HepG2 (cell line): ENCODE data around the gene LIMK2. TPM values are rescaled to one million over a fixed set of nuclear protein-coding genes. Genes with fewer than 3 reads are reported as not detected.

ENCODE experiments used
- CBX1 ChIP-seq: IDR thresholded peaks from one replicate; pipeline ENCODE4 v1.6.1; 2016; ENCODE audit warnings: antibody characterized with exemption, low read depth
- ETV5 ChIP-seq: IDR thresholded peaks from 2 replicates; pipeline ENCODE4 v1.6.1; 2018; ENCODE audit warnings: missing biosample characterization, missing genetic modification reagents, inconsistent platforms, borderline replicate concordance
- MED1 ChIP-seq: sonication (generic); formaldehyde crosslinking; IDR thresholded peaks from 2 replicates; pipeline ENCODE4 v1.4.0; 2020; ENCODE audit warnings: missing genetic modification reagents
- RBFOX2 ChIP-seq: fragments of 200-400 bp; formaldehyde crosslinking; IDR thresholded peaks from 2 replicates; pipeline ENCODE4 v1.6.1; 2017; ENCODE audit warnings: low read depth, mild to moderate bottlenecking, low read length
- REXO4 ChIP-seq: sonication (generic); formaldehyde crosslinking; IDR thresholded peaks from 2 replicates; pipeline ENCODE4 v1.8.0; 2022; ENCODE audit warnings: missing genetic modification reagents, mild to moderate bottlenecking, borderline replicate concordance
- RXRB ChIP-seq: IDR thresholded peaks from 2 replicates; pipeline ENCODE4 v1.6.1; 2016; ENCODE audit warnings: borderline replicate concordance, missing genetic modification reagents, missing compliant biosample characterization
- TBX3 ChIP-seq: fragments of 450-650 bp; IDR thresholded peaks from 2 replicates; pipeline ENCODE4 v1.6.1; 2017; ENCODE audit warnings: antibody characterized with exemption, mild to moderate bottlenecking, inconsistent platforms, borderline replicate concordance
- THAP11 ChIP-seq: IDR thresholded peaks from 2 replicates; pipeline ENCODE4 v1.6.1; 2016; ENCODE audit warnings: missing biosample characterization, missing genetic modification reagents
- ZFP90 ChIP-seq: sonication (generic); formaldehyde crosslinking; IDR thresholded peaks from 2 replicates; pipeline ENCODE4 v1.8.0; 2022; ENCODE audit warnings: missing genetic modification reagents, mild to moderate bottlenecking, inconsistent platforms, borderline replicate concordance
- ZKSCAN8 ChIP-seq: IDR thresholded peaks from 2 replicates; pipeline ENCODE4 v1.6.1; 2016; ENCODE audit warnings: borderline replicate concordance, missing genetic modification reagents, missing compliant biosample characterization
- ZNF138 ChIP-seq: sonication (generic); formaldehyde crosslinking; IDR thresholded peaks from 2 replicates; pipeline ENCODE4 v1.5.0; 2020; ENCODE audit warnings: mild to moderate bottlenecking, low read depth, missing genetic modification reagents
- ZNF225 ChIP-seq: sonication (generic); formaldehyde crosslinking; IDR thresholded peaks from 2 replicates; pipeline ENCODE4 v1.4.0; 2020; ENCODE audit warnings: mild to moderate bottlenecking, missing genetic modification reagents
- ZNF333 ChIP-seq: sonication (generic); formaldehyde crosslinking; IDR thresholded peaks from 2 replicates; pipeline ENCODE4 v1.4.0; 2020; ENCODE audit warnings: mild to moderate bottlenecking, missing genetic modification reagents, borderline replicate concordance
- ZNF589 ChIP-seq: sonication (generic); formaldehyde crosslinking; conservative IDR thresholded peaks from 2 replicates; pipeline ENCODE4 v1.8.0; 2022; ENCODE audit warnings: mild to moderate bottlenecking, moderate library complexity, missing genetic modification reagents
- ZNF605 ChIP-seq: sonication (generic); formaldehyde crosslinking; IDR thresholded peaks from 2 replicates; pipeline ENCODE4 v1.8.0; 2022; ENCODE audit warnings: mild to moderate bottlenecking, missing genetic modification reagents
- ZNF781 ChIP-seq: sonication (generic); formaldehyde crosslinking; IDR thresholded peaks from 2 replicates; pipeline ENCODE4 v1.5.1; 2020; ENCODE audit warnings: borderline replicate concordance, mild to moderate bottlenecking, missing genetic modification reagents; ENCODE audit errors: not compliant biosample characterization
- ZSCAN30 ChIP-seq: sonication (generic); formaldehyde crosslinking; IDR thresholded peaks from 2 replicates; pipeline ENCODE4 v1.5.0; 2020; ENCODE audit warnings: mild to moderate bottlenecking, missing genetic modification reagents
- polyA plus RNA-seq, 8 experiments: library from polyadenylated mRNA; depleted of rRNA in 3 of 8; stranded (reverse) in 7 of 8; unstranded in 1 of 8; fragments of >200 nt; fragmentation: Illumina TruSeq in 4 of 8; extraction: Trizol in 4 of 8; gene quantifications; 2 replicates each; pipeline versions ENCODE4 v1.2.1 to v1.2.3, GENCODE V29; 2011 to 2016; ENCODE audit warnings: low read depth in 4 of 8, missing spikeins in 1 of 8, mixed read lengths in 1 of 8; ENCODE audit not compliant: insufficient read depth in 1 of 8
- total RNA-seq, 5 experiments: library from RNA; depleted of rRNA; stranded (reverse); fragments of >200 nt; fragmentation: Illumina TruSeq; extraction: Trizol; gene quantifications; 2 replicates each; pipeline ENCODE4 v1.2.3, GENCODE V29; 2016; ENCODE audit warnings: low read depth in 1 of 5
- TF ChIP-seq, protein P1 (sequence below): IDR thresholded peaks from 2 replicates; pipeline ENCODE4 v1.6.1; 2016; ENCODE audit warnings: low read depth
- TF ChIP-seq, protein P2 (sequence below): IDR thresholded peaks from 2 replicates; pipeline ENCODE4 v1.4.0; 2020; ENCODE audit warnings: mild to moderate bottlenecking, missing genetic modification reagents
- TF ChIP-seq, protein P3 (sequence below): sonication (generic); formaldehyde crosslinking; IDR thresholded peaks from 2 replicates; pipeline ENCODE4 v1.8.1; 2023; ENCODE audit warnings: missing genetic modification reagents, inconsistent platforms, borderline replicate concordance
- TF ChIP-seq, protein P4 (sequence below): sonication (generic); formaldehyde crosslinking; conservative IDR thresholded peaks from 2 replicates; pipeline ENCODE4 v1.4.0; 2020; ENCODE audit warnings: missing genetic modification reagents

Gene LIMK2
- total and polyA plus RNA-seq, 2 of the 13 experiments (the other 11 are each of a cell fraction or from before 2014, with no cell fraction given), result 20.9 to 29.8 TPM

DNA sequence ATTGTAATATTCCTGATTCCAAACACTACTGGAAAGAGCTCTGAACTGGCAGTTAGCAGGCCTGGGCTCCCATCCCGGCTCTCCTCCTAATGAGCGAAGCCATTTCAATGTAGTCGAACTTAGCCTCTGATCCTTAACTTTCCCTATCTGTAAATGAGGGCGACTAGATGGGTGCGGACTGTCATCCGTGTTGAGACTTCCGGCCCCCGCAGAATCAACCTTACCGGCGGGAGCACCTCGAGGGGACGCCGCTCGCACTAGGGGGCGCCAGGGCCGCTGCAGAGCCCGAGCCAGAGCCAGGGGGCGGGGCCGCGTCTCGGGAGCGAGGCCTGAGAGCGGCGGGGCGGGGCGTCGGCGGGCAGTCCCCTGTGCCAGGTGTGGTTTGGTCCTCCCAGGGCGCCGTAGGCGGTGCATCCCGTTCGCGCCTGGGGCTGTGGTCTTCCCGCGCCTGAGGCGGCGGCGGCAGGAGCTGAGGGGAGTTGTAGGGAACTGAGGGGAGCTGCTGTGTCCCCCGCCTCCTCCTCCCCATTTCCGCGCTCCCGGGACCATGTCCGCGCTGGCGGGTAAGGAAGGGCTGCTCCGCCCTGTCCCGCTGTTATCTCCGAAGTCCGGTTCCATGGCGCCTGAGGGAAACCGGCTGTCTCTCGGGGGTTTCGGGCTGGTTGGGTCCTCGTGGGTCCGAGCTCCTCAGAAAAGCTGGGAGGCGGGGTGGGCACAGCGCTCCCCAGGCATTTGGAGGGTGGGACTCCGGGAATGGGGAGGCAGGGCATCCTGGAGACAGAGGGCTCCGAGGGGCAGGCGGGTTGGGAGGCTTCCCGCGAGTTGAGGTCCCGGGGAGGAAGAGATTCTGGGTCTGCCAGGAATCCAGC lies at the start of gene LIMK2 (continued):
- TF ChIP-seq ZSCAN30 (CRISPR knock-in tag), result no peak
- no peak for TF ChIP-seq ZNF605 (CRISPR knock-in tag)
- TF ChIP-seq REXO4, result no peak
- TF ChIP-seq RBFOX2, result peak; percentile 91
- peak; percentile 55; the same call in 1 of the 2 replicates for TF ChIP-seq ZNF589
- TF ChIP-seq ETV5 (CRISPR knock-in tag), result peak; percentile 95
- no peak for TF ChIP-seq ZNF781 (CRISPR knock-in tag)
- TF ChIP-seq, protein P1, sequence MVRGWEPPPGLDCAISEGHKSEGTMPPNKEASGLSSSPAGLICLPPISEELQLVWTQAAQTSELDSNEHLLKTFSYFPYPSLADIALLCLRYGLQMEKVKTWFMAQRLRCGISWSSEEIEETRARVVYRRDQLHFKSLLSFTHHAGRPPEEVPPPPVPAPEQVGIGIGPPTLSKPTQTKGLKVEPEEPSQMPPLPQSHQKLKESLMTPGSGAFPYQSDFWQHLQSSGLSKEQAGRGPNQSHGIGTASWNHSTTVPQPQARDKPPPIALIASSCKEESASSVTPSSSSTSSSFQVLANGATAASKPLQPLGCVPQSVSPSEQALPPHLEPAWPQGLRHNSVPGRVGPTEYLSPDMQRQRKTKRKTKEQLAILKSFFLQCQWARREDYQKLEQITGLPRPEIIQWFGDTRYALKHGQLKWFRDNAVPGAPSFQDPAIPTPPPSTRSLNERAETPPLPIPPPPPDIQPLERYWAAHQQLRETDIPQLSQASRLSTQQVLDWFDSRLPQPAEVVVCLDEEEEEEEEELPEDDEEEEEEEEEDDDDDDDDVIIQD, result 0 out of 2 replicates have a peak, but pooled peaks have one; percentile 45
- TF ChIP-seq ZFP90 (CRISPR knock-in tag), result no peak; the same call in 1 of the 2 replicates
- peak; percentile 38 for TF ChIP-seq CBX1
- no peak for TF ChIP-seq ZNF138 (CRISPR knock-in tag)
- TF ChIP-seq, protein P2, sequence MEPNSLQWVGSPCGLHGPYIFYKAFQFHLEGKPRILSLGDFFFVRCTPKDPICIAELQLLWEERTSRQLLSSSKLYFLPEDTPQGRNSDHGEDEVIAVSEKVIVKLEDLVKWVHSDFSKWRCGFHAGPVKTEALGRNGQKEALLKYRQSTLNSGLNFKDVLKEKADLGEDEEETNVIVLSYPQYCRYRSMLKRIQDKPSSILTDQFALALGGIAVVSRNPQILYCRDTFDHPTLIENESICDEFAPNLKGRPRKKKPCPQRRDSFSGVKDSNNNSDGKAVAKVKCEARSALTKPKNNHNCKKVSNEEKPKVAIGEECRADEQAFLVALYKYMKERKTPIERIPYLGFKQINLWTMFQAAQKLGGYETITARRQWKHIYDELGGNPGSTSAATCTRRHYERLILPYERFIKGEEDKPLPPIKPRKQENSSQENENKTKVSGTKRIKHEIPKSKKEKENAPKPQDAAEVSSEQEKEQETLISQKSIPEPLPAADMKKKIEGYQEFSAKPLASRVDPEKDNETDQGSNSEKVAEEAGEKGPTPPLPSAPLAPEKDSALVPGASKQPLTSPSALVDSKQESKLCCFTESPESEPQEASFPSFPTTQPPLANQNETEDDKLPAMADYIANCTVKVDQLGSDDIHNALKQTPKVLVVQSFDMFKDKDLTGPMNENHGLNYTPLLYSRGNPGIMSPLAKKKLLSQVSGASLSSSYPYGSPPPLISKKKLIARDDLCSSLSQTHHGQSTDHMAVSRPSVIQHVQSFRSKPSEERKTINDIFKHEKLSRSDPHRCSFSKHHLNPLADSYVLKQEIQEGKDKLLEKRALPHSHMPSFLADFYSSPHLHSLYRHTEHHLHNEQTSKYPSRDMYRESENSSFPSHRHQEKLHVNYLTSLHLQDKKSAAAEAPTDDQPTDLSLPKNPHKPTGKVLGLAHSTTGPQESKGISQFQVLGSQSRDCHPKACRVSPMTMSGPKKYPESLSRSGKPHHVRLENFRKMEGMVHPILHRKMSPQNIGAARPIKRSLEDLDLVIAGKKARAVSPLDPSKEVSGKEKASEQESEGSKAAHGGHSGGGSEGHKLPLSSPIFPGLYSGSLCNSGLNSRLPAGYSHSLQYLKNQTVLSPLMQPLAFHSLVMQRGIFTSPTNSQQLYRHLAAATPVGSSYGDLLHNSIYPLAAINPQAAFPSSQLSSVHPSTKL, result peak; percentile 56; the same call in 1 of the 2 replicates
- TF ChIP-seq MED1 (CRISPR knock-in tag), result peak; percentile 80
- TF ChIP-seq ZKSCAN8 (CRISPR knock-in tag), result peak; percentile 26; the same call in 1 of the 2 replicates
- no peak for TF ChIP-seq ZNF225 (CRISPR knock-in tag)
- TF ChIP-seq ZNF333, result no peak
- TF ChIP-seq, protein P3, sequence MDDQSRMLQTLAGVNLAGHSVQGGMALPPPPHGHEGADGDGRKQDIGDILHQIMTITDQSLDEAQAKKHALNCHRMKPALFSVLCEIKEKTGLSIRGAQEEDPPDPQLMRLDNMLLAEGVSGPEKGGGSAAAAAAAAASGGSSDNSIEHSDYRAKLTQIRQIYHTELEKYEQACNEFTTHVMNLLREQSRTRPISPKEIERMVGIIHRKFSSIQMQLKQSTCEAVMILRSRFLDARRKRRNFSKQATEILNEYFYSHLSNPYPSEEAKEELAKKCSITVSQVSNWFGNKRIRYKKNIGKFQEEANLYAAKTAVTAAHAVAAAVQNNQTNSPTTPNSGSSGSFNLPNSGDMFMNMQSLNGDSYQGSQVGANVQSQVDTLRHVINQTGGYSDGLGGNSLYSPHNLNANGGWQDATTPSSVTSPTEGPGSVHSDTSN (CRISPR knock-in tag), result 0 out of 2 replicates have a peak, but pooled peaks have one; percentile 32
- TF ChIP-seq THAP11, result peak; percentile 77; the same call in 1 of the 2 replicates
- TF ChIP-seq RXRB (CRISPR knock-in tag), result peak; percentile 68
- TF ChIP-seq TBX3, result 0 out of 2 replicates have a peak, but pooled peaks have one; percentile 66
- TF ChIP-seq, protein P4, sequence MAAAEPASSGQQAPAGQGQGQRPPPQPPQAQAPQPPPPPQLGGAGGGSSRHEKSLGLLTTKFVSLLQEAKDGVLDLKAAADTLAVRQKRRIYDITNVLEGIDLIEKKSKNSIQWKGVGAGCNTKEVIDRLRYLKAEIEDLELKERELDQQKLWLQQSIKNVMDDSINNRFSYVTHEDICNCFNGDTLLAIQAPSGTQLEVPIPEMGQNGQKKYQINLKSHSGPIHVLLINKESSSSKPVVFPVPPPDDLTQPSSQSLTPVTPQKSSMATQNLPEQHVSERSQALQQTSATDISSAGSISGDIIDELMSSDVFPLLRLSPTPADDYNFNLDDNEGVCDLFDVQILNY (CRISPR knock-in tag), result peak; percentile 85
